CD4-positive, alpha-beta T cell (primary cell): Measurements from ENCODE around the gene NCAPD2. TPM values are rescaled to one million over a fixed set of nuclear protein-coding genes. Genes with fewer than 3 reads are reported as not detected.

Experiments
- ATAC-seq: fragments of 200-7000 bp; cut with Tn5 transposase; one replicate; pipeline ENCODE4 v1.10.0; 2022; ENCODE audit warnings: mild to moderate bottlenecking; ENCODE audit not compliant: poor library complexity
- CTCF ChIA-PET: fragments of 350-600 bp; sonication (Branson Sonifier 250); formaldehyde crosslinking; loops from one replicate; lab custom pipeline; 2021; ENCODE audit warnings: antibody characterized with exemption, inconsistent platforms; lab: Charles Lee
- POLR2A ChIA-PET: fragments of 350-600 bp; sonication (Branson Sonifier 250); formaldehyde crosslinking; loops from one replicate; lab custom pipeline; 2021; ENCODE audit warnings: antibody characterized with exemption, inconsistent platforms; lab: Charles Lee
- DNase-seq, 14 experiments: peaks; one replicate each; pipeline ENCODE4 v3.0.0-alpha.2; 2013 to 2020; ENCODE audit warnings: mixed read lengths in 2 of 14
- H3K27ac ChIP-seq, 2 donors: one replicate each; pipeline versions ENCODE4 v1.5.1 to v1.7.0; 2013; ENCODE audit warnings: low read length in 2 of 2, low read depth in 1 of 2, mild to moderate bottlenecking in 1 of 2
- H3K27me3 ChIP-seq, 2 experiments: 1 replicate in 1 of 2; 2 replicates in 1 of 2; pipeline versions ENCODE4 v1.6.1 to v1.7.0; 2013; ENCODE audit warnings: low read length in 2 of 2, control low read depth in 1 of 2, mild to moderate bottlenecking in 1 of 2, moderate library complexity in 1 of 2; ENCODE audit not compliant: insufficient read depth in 2 of 2, control insufficient read depth in 1 of 2
- H3K36me3 ChIP-seq: one replicate; pipeline ENCODE4 v1.6.1; 2013; ENCODE audit warnings: low read length, control low read depth; ENCODE audit not compliant: insufficient read depth
- H3K4me1 ChIP-seq: one replicate; pipeline ENCODE4 v1.6.1; 2013; ENCODE audit warnings: low read length, control low read depth; ENCODE audit not compliant: insufficient read depth
- H3K4me3 ChIP-seq: one replicate; pipeline ENCODE4 v1.5.1; 2013; ENCODE audit warnings: mild to moderate bottlenecking, low read length, moderate library complexity
- H3K9me3 ChIP-seq, 2 experiments: 1 replicate in 1 of 2; 2 replicates in 1 of 2; pipeline versions ENCODE4 v1.6.1 to v1.7.0; 2013; ENCODE audit warnings: low read length in 2 of 2, mild to moderate bottlenecking in 2 of 2, control low read depth in 1 of 2, moderate library complexity in 1 of 2; ENCODE audit not compliant: control insufficient read depth in 1 of 2, insufficient read depth in 1 of 2
- H3K27ac Mint-ChIP-seq: one replicate; pipeline ENCODE4 v1.8.0; 2020; ENCODE audit warnings: mixed read lengths
- H3K27me3 Mint-ChIP-seq: one replicate; pipeline ENCODE4 v1.8.0; 2021; ENCODE audit warnings: mixed read lengths
- H3K36me3 Mint-ChIP-seq: one replicate; pipeline ENCODE4 v1.8.0; 2021; ENCODE audit warnings: low read depth, mixed read lengths
- H3K4me1 Mint-ChIP-seq: one replicate; pipeline ENCODE4 v1.8.0; 2021; ENCODE audit warnings: low read depth, mixed read lengths
- H3K4me3 Mint-ChIP-seq: one replicate; pipeline ENCODE4 v1.8.0; 2020; ENCODE audit warnings: mild to moderate bottlenecking, mixed read lengths
- H3K9me3 Mint-ChIP-seq: one replicate; pipeline ENCODE4 v1.8.0; 2020; ENCODE audit warnings: mixed read lengths
- CTCF ChIP-seq: fragments of 200-600 bp; IDR thresholded peaks from one replicate; pipeline ENCODE4 v1.8.0; 2022; ENCODE audit warnings: antibody characterized with exemption, mild to moderate bottlenecking
- intact Hi-C, 2 experiments: fragments of 100-400 bp; cut with DNase I in 1 of 2; cut with micrococcal nuclease in 1 of 2; formaldehyde crosslinking; loops; one replicate each; pipeline versions ENCODE4 v1.15.1 to v1.9.0; 2023 to 2025; cut with DNase I, micrococcal nuclease
- total RNA-seq, 174 experiments: library from RNA in 2 of 174; stranded (reverse) in 2 of 174; gene quantifications; one replicate each; pipeline ENCODE4 v1.2.3 and lab custom pipeline; 2021 to 2026

Gene NCAPD2
- total RNA-seq, 2 experiments from 2014 or later = 13.7 to 14.9 TPM

GRCh38 chr12:6524648-6525047 is 30.7 kb downstream of the NCAPD2 start:
- intact Hi-C loops = no loop called here
- H3K27me3 Mint-ChIP-seq = no peaks in the 10 kb centered on the region
- H3K36me3 Mint-ChIP-seq = peaks cover 94% of the 10 kb centered on the region
- no peaks in the 10 kb centered on the region for H3K9me3 Mint-ChIP-seq
- Histone ChIP-seq H3K4me1 (no peaks in the 10 kb centered on the region), H3K4me3 (no peak overlapping the region), H3K27me3 (no peaks in the 10 kb centered on the region), H3K36me3 (peaks cover 94% of the 10 kb centered on the region), H3K27ac (no peak overlapping the region), H3K9me3 (no peaks in the 10 kb centered on the region)
- ChIA-PET POLR2A (no interaction called here), CTCF (interaction anchor here (0.7 kb wide), 1 partner anchor 360 kb away, joined by 4 read pairs; no protein-coding TSS in a partner anchor)
- ATAC-seq = no peak
- no peak for DNase-seq
- no peak overlapping the region for H3K4me3 Mint-ChIP-seq
- H3K27ac Mint-ChIP-seq = no peak overlapping the region
- no peaks in the 10 kb centered on the region for H3K4me1 Mint-ChIP-seq
- no peak for TF ChIP-seq CTCF

- peaks cover 98% of the 10 kb centered on the region for H3K36me3 ChIP-seq
- H3K9me3 Mint-ChIP-seq = no peaks in the 10 kb centered on the region
- H3K36me3 Mint-ChIP-seq = peaks cover 96% of the 10 kb centered on the region
- no peaks in the 10 kb centered on the region for H3K27me3 Mint-ChIP-seq
- ChIA-PET POLR2A (no interaction called here), CTCF (no interaction called here)
- H3K9me3 ChIP-seq = no peaks in the 10 kb centered on the region
- no peak overlapping the region for H3K4me3 Mint-ChIP-seq
- H3K27ac Mint-ChIP-seq = no peak overlapping the region
- H3K27ac ChIP-seq = no peak overlapping the region
- ATAC-seq (no peak), DNase-seq (no peak)
- intact Hi-C loops = no loop called here
- no peak for TF ChIP-seq CTCF
- no peaks in the 10 kb centered on the region for H3K4me1 Mint-ChIP-seq
- H3K27me3 ChIP-seq = no peaks in the 10 kb centered on the region
- no peaks in the 10 kb centered on the region for H3K4me1 ChIP-seq
- no peak overlapping the region for H3K4me3 ChIP-seq
These were observed 32.3 kb downstream of the NCAPD2 start for GRCh38 chr12:6526201-6526600.

GRCh38 chr12:6526766-6527525 is 33.0 kb downstream of the NCAPD2 start:
- Histone ChIP-seq H3K36me3 (peaks cover 93% of the 10 kb centered on the region), H3K27ac (no peak overlapping the region), H3K4me3 (no peak overlapping the region), H3K27me3 (no peaks in the 10 kb centered on the region), H3K9me3 (no peaks in the 10 kb centered on the region), H3K4me1 (peaks cover 2% of the 10 kb centered on the region)
- no peak for TF ChIP-seq CTCF
- H3K4me3 Mint-ChIP-seq = no peak overlapping the region
- H3K9me3 Mint-ChIP-seq = no peaks in the 10 kb centered on the region
- intact Hi-C loops = no loop called here
- ATAC-seq = no peak
- POLR2A ChIA-PET = no interaction called here
- no peak for DNase-seq
- no peaks in the 10 kb centered on the region for H3K27me3 Mint-ChIP-seq
- no peak overlapping the region for H3K27ac Mint-ChIP-seq
- CTCF ChIA-PET = no interaction called here
- H3K4me1 Mint-ChIP-seq = peaks cover 2% of the 10 kb centered on the region
- peaks cover 95% of the 10 kb centered on the region for H3K36me3 Mint-ChIP-seq
